Adrenal gland (tissue), 12 donors: ENCODE measurements around the gene PRR19. TPM values are rescaled to one million over a fixed set of nuclear protein-coding genes. Genes with fewer than 3 reads are reported as not detected.
A peak's percentile ranks its signal among the peaks of the same experiment; 100 is the strongest.

ENCODE experiments used
- DNase-seq, 7 donors: peaks; one replicate each; pipeline ENCODE4 v3.0.0-alpha.2; 2019 to 2020
- H3K27ac ChIP-seq, 5 donors: fragments of 200-600 bp; sonication (generic) in 4 of 5; 1 replicate in 3 of 5; 2 replicates in 2 of 5; pipeline versions ENCODE4 v1.5.1 to v1.8.0; 2016 to 2020; ENCODE audit warnings: mild to moderate bottlenecking in 1 of 5
- H3K27me3 ChIP-seq: fragments of 200-600 bp; 2 replicates; pipeline ENCODE4 v1.8.0; 2021
- H3K36me3 ChIP-seq, 2 donors: fragments of 200-600 bp; replicated peaks in 1 of 2; 1 replicate in 1 of 2; 2 replicates in 1 of 2; pipeline versions ENCODE4 v1.5.1 to v1.8.0; 2018 to 2022
- H3K4me1 ChIP-seq, 2 donors: fragments of 200-600 bp; replicated peaks in 1 of 2; 1 replicate in 1 of 2; 2 replicates in 1 of 2; pipeline versions ENCODE4 v1.5.1 to v1.8.0; 2018 to 2021
- H3K4me3 ChIP-seq, 4 donors: fragments of 200-600 bp; sonication (generic) in 3 of 4; one replicate each; pipeline ENCODE4 v1.5.1; 2016 to 2018
- H3K9me3 ChIP-seq, 3 donors: fragments of 200-600 bp; sonication (generic) in 1 of 3; replicated peaks in 1 of 3; 1 replicate in 2 of 3; 2 replicates in 1 of 3; pipeline versions ENCODE4 v1.5.1 to v1.8.0; 2016 to 2021
- CTCF ChIP-seq, 6 experiments: fragments of 450-650 bp in 4 of 6; fragments of 200-600 bp in 2 of 6; sonication (generic) in 1 of 6; IDR thresholded peaks; 1 replicate in 5 of 6; 2 replicates in 1 of 6; pipeline versions ENCODE4 v1.5.1 to v1.8.0; 2016 to 2021; ENCODE audit warnings: antibody characterized with exemption in 6 of 6, mild to moderate bottlenecking in 2 of 6, moderate library complexity in 1 of 6
- POLR2A ChIP-seq, 2 donors: fragments of 450-650 bp; IDR thresholded peaks; one replicate each; pipeline ENCODE4 v1.6.1; 2017; ENCODE audit warnings: antibody characterized with exemption in 2 of 2, mild to moderate bottlenecking in 2 of 2, moderate library complexity in 1 of 2
- WGBS, 4 donors: extraction: QIAGEN DNeasy Blood & Tissue Kit in 2 of 4; methylation state at CpG; one replicate each; pipeline versions ENCODE4 v1.1.5 to v1.1.7; 2013 to 2017; 5-methylcytosine and 5-hydroxymethylcytosine counted together
- intact Hi-C, 2 donors: fragments of 100-400 bp; cut with DNase I; formaldehyde crosslinking; loops; one replicate each; pipeline versions ENCODE4 v1.14.1 to v1.15.0; 2022 to 2023
- polyA plus RNA-seq, 3 donors: library from polyadenylated mRNA; stranded (reverse); fragments of 200-250 nt in 2 of 3; fragments of 350-450 nt in 1 of 3; fragmentation: Illumina TruSeq in 1 of 3; extraction: RNeasy Lipid Tissue Mini Kit (QIAGEN cat#74804) in 1 of 3; gene quantifications; one replicate each; pipeline ENCODE4 v1.2.3, GENCODE V29; 2013 to 2014
- total RNA-seq, 9 donors: library from RNA; depleted of rRNA in 4 of 9; stranded (reverse); fragments of >200 nt in 4 of 9; fragments of 120-200 nt in 1 of 9; fragmentation: NEBNext Ultra II Directional in 1 of 9; extraction: Animal tissue kit (Norgen Biotek cat#: 25700) in 1 of 9; gene quantifications; one replicate each; pipeline versions ENCODE4 v1.1.0 to v1.2.4, GENCODE V29; 2013 to 2023
- donor health status: healthy with polysubstance abuse.
- donor health status: Bipolar disorder and iron deficiency.
- donor health status: DM: yes; HTN: yes; CAD: no.
- donor health status: DM: no; HTN: no; CAD: no.
- donor health status: DM: no; HTN: no; CAD: no.
- donor health status: DM: yes; HTN: yes; CAD: no.

PRR19 gene
- total and polyA plus RNA-seq, 12 donors: 0.51 to 2.5 (median 1.5) TPM

- intact Hi-C loops: no loop called here
- H3K4me3 ChIP-seq: no peak overlapping the region
- H3K9me3 ChIP-seq: no peaks in the 10 kb centered on the region
- H3K4me1 ChIP-seq: peaks cover 31 to 48% of the 10 kb centered on the region in 2 donors
- H3K27ac ChIP-seq: no peak overlapping the region
- peak in 2 of 7 donors; percentile 15 to 23 for DNase-seq
- 90 to 95% (median 92%) methylated on average over 37 to 43 of the region's 43 CpGs for WGBS, 4 donors
- H3K36me3 ChIP-seq: peaks cover 0 to 39% of the 10 kb centered on the region in 2 donors
- TF ChIP-seq POLR2A (IDR thresholded peaks at IDR 0.05) (no peak), CTCF (IDR thresholded peaks at IDR 0.05) (no peak)
- H3K27me3 ChIP-seq: no peaks in the 10 kb centered on the region
These were observed 28.4 kb upstream of the PRR19 start for GRCh38 chr19:42273407-42274064.

DNA sequence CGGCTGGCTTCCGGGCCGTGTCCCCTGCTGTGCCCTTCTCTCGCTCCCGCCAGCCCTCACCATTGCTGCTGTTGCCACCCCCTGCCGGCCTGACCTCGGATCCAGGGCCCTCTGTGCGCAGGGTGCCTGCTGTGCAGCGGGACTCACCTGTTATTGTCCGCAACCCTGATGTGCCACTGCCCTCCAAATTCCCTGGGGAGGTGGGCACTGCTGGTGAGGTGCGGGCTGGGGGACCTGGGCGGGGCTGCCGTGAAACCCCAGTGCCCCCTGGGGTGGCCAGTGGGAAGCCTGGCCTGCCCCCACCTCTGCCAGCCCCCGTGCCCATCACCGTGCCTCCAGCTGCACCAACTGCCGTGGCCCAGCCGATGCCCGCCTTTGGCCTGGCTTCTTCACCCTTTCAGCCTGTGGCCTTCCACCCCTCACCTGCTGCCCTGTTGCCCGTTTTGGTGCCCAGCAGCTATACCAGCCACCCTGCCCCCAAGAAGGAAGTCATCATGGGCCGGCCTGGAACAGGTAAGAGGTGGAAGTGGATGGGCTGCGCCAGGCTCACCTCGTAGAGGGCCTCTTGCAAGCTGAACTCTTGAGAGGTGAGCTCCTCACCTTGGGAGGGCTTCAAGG, 27.8 kb upstream of the PRR19 start:
- no peak for TF ChIP-seq POLR2A (IDR thresholded peaks at IDR 0.05)
- peaks cover 0 to 39% of the 10 kb centered on the region in 2 donors for H3K36me3 ChIP-seq
- no peaks in the 10 kb centered on the region for H3K27me3 ChIP-seq
- WGBS, 4 donors: 89 to 95% (median 92%) methylated on average over 17 to 22 of the region's 22 CpGs
- no peak for DNase-seq
- H3K4me1 ChIP-seq: peaks cover 38 to 54% of the 10 kb centered on the region in 2 donors
- H3K4me3 ChIP-seq: no peak overlapping the region
- intact Hi-C loops: no loop called here
- H3K9me3 ChIP-seq: no peaks in the 10 kb centered on the region
- H3K27ac ChIP-seq: no peak overlapping the region

DNA sequence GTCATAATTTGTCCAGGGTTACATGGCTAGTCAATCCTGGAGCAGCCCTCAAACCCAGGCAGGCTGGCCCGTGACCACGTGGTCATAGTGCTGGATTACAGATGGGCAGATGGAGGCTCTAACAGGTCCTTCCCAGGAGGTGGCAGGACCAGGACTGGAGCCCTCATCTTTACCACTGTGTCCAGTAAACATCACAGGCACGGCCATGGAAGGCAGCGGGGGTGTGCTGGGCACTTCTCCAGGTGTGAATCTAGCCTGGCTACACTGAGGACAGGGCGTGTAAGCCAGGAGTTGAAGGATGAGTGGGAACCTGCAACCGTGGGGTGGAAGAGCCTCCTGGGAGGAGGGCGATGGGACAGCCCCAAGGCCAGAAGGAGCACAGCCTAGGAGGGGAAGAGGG, 26.8 kb upstream of the PRR19 start:
- Histone ChIP-seq H3K27ac (no peak overlapping the region), H3K36me3 (peaks cover 0 to 39% of the 10 kb centered on the region in 2 donors), H3K9me3 (no peaks in the 10 kb centered on the region), H3K4me3 (no peak overlapping the region), H3K4me1 (peaks cover 35 to 56% of the 10 kb centered on the region in 2 donors), H3K27me3 (no peaks in the 10 kb centered on the region)
- 55 to 61% (median 57%) methylated on average over 6 to 7 of the region's 7 CpGs for WGBS, 4 donors
- intact Hi-C loops: no loop called here
- peak in 2 of 7 donors; percentile 15 to 59 for DNase-seq
- no peak for TF ChIP-seq CTCF (IDR thresholded peaks at IDR 0.05)
- TF ChIP-seq POLR2A (IDR thresholded peaks at IDR 0.05): no peak

DNA sequence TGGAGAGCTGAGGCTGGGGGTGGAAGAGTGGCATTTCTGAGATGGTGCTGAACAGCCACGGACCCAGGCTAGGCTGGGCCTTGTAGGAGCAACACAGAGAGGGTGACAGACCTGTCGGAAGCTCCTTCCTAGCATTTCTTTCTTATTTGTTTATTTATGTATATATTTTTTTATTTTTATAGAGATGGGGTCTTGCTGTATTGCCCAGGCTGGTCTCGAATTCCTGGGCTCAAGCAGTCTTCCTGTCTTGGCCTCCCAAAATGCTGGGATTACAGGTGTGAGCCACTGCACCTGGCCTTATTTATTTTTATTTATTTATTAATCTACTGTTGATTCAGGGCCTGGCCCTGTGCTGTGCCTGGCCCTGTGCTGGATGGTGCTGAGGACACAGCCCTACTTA, 26.4 kb upstream of the PRR19 start:
- H3K4me1 ChIP-seq: peaks cover 31 to 52% of the 10 kb centered on the region in 2 donors
- intact Hi-C loops: no loop called here

More for the DNA sequence above, 26.4 kb upstream of the PRR19 start:
- TF ChIP-seq CTCF (IDR thresholded peaks at IDR 0.05): no peak
- no peak for TF ChIP-seq POLR2A (IDR thresholded peaks at IDR 0.05)
- 88 to 96% (median 90%) methylated on average over 3 of the region's 3 CpGs for WGBS, 4 donors
- no peak overlapping the region for H3K4me3 ChIP-seq
- no peaks in the 10 kb centered on the region for H3K9me3 ChIP-seq
- peak overlapping the region in 1 of 5 donors; percentile 97 for H3K27ac ChIP-seq
- DNase-seq: no peak
- H3K36me3 ChIP-seq: peaks cover 0 to 39% of the 10 kb centered on the region in 2 donors
- no peaks in the 10 kb centered on the region for H3K27me3 ChIP-seq
